ENCODE results near the gene NR1H2.
"Not testable (repeated sequence)": the region's sequence is repeated elsewhere in the genome, so short reads cannot be mapped to it uniquely, and the experiment has no call there.

Gene NR1H2

GRCh38 chr19:50347089-50347581, 29.1 kb upstream of the NR1H2 start:
- not testable (repeated sequence) for DNase-seq

DNA sequence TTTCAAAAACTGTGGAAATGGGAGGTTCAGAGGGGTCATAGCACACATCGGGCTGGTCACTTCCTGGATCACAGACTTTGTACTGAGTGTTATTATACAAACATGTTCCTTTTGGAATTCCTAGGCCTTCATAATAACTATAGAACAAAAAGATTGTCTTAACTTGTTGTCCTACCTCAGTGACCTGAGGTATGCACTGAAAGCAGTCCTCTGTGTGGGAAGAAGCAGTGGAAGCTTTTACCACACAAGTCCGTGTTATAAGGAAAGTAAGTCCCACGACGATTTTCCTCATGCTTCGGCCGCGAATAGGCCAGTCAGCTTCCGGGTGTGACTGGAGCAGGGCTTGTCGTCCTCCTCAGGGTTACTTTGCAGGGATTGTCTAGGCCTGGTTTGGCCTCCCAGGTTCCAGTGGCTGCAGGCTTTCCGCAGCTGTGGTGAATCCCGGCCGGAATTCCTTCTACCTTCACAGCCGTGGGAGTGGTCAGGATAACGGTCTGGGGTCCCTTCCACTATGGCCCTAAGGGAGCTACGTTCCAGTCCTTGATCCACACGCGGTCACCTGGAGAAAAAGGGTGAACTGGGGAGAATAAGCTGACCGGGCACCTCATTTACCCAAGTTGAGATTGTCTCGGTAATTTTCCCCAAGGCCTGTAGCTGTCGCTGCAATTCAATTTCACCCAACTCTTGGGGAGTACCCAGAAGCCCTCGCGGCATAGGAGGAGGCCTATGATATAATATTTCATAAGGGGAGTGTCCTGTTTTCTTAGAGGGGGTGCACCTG, 26.8 kb upstream of the NR1H2 start:
- no peak for DNase-seq

DNA sequence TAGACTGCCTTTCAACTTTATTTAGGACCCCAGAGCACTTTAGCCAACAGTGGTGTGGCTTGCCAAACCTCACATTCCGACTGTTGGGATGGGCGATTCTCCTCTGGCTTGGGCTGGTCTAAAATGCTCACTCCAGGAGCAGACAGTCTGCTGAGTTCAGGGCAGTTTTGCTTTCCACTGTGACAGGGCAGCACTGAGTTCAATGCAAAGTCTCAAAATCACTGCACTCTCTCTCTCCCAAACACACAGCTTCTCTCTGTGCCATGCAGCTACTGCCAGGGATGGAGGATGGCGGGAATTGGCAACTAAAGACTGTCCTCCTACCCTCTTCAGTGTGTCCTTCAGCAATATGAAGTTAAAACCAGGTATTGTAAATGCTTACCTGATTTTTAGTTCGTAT, 24.0 kb upstream of the NR1H2 start:
- no peak for DNase-seq

- DNase-seq = not testable (repeated sequence)
These were observed 22.8 kb upstream of the NR1H2 start for GRCh38 chr19:50353487-50353880.

DNA sequence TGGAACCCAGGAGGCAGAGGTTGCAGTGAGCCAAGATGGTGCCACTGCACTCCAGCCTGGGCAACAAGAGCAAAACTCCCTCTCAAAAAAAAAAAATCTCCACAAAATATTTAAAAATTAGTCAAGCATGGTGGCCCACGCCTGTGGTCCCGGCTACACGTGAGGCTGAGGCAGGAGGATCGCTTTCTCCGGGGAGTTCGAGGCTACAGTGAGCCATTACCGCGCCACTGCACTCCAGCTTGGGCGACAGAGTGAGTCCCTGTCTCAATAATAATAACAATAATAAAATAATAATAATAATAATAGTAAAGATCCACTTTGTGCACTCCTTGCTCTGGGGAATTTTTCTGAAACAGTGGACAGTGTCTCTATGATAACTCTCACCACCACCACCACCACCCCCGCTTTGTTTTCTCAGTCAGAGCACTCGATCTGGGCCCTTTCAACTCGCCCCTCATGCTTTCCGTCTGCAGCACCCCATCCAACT, 19.5 kb upstream of the NR1H2 start:
- DNase-seq = no peak

- DNase-seq = peak; percentile 79
These were observed 18.8 kb upstream of the NR1H2 start for GRCh38 chr19:50357178-50358100.

DNA sequence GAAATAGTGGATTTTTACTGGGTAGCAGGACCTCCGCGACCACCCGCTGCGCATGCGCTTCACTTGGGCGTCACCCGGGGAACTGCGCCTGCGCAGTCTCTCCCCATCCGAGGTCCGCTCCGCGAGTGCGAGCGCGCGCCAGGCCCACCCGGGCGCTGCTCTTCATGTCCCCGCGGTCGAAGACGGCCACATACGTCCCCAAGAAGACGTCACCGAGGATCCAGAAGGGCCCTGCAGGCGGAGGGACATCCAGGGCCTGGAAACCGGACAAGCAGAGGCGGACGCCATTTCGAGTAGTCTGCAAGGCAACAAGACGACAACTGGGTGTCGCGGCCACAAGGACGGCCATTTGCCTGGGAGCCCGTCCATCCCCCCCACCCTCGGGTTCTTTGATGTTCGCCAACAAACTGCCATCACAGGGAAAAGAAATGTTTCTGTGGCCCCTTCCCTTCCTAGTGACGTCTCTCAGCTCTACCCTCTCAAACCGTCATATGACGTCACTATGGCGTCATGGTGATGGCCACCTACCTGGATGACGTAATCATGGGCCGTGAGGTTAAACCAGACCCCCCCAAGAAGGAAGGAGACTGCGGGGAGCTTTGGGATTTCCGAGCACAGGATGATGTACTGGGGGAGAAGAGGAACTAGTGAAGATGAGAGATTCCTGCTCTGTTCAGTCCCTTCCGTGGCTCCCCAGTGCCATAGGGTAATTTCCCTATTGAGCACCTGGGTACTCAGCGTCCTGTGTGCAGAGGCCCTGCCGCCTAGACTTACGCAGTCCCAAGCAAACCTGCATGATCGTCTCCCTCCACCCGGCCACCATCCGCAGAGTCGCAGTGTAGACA, 17.6 kb upstream of the NR1H2 start:
- DNase-seq = peak; percentile 80

- no peak for DNase-seq
These were observed 16.9 kb upstream of the NR1H2 start for GRCh38 chr19:50359328-50359818.

- DNase-seq = no peak
These were observed 14.8 kb upstream of the NR1H2 start for GRCh38 chr19:50361290-50362029.

DNA sequence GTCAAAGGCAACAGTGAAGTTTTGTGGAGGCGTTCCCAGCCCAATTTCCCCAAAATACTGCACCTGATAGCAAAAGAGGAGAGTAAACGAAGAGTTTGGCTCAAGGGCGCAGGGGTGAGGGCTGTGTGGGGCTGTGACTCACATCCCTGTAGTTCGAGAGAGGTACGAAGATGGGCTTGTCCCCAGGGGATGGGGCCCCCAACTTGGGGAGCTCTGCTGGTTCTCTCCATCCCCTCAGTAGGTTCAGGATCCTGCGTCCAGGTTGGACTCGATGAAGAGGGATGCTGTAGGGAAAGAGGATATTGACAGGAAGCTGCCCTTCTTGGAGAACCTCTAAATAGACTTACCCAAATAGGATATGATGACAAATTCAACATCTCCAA, 14.2 kb upstream of the NR1H2 start:
- DNase-seq = no peak

DNA sequence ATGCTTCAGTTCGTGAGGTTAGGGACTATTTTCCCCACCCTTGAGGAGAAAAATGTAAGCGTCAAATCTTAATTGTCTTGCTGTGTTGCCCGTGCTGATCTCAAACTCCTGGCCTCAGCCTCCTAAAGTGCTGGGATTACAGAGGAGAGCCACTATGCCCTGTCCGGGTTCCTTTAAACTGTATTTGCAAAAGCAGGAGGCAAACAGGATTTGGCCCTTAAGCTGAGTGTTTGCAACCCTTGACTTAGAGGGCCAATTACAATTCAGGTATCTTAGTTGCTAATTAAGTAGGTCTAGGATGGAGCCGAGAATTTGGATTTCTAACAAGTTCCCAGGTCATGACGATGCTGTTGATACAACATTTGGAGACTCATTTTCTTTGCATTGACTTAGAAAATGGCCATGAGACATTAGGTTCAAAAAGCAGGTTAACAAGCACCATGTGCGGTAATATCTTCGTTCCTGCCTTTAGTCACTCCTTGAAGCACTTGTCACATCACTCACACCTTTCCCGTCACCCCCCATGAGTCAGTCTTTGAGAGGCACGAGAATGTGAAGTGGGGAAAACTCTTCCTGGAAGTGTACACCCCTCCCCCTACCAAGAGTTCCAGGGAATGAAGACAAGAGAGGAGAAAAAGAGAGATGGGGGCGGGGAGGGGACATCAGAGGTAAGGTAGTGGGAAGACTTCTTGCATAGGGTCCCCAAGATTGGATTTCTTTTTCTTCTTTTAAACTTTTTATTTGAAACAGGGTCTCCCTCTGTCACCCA, 13.4 kb upstream of the NR1H2 start:
- DNase-seq = no peak

DNA sequence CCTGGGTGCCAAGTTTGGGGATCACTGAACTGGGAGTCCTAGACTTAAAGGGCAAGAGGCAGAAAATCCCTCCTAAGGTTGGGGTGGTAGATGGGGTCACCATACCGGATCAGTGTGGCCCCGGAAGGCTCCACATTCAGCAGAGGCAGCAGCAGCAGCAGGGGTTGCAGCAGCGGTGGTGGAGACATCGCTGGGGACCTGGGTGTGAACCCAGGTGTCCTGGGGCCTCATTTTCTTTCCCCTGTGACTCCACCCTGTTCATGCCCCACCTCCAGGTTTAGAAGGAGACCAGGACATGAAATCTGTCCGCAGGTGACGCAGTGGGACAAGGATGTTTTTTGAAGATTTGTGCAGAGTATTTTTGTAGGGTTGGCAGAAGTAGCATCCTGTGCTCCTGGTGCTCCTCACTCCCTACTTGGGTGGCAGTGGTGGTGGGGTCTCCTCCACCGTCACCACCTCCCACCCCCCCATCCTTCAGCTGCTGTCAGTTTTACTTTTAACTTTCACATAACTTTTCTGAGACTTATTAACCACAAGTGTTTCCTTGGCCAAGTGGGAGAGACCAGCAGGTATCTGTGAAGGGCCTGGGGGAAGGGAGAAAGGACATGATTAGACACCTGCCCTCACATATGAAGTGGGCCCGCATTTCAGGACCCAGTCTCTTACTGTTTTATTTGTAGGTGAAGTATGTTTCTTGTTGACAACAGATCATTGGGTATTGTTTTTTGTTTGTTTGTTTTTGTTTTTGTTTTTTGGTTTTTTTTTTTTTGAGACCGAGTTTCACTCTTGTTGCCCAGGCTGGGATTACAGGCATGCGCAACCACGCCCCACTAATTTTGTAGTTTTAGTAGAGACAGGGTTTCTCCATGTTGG, 10.6 kb upstream of the NR1H2 start, which contains the start of gene NAPSA:
TSS of gene NAPSA (minus strand) at position 206 of the 873 bp plus-strand sequence. CDS start at position 188, 18 bp downstream.
- no peak for DNase-seq

- DNase-seq = peak; percentile 31
These were observed 7.3 kb upstream of the NR1H2 start for GRCh38 chr19:50368649-50369570.

GRCh38 chr19:50371914-50372475, 4.3 kb upstream of the NR1H2 start:
- no peak for DNase-seq

GRCh38 chr19:50377051-50377461, 799 bp downstream of the NR1H2 start:
- DNase-seq = no peak

DNA sequence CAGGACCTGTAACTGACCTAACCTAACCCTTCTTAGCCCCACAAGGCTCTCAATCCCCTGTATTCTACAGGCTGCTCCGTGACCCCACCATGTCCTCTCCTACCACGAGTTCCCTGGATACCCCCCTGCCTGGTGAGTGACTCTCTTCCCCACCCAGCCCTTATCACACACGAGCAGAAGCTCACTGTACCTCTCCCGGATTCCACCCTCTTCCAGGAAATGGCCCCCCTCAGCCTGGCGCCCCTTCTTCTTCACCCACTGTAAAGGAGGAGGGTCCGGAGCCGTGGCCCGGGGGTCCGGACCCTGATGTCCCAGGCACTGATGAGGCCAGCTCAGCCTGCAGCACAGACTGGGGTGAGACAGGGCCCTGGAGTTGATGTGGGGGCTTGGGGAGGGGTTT, 1.3 kb downstream of the NR1H2 start:
- DNase-seq = no peak

- no peak for DNase-seq
These were observed 2.1 kb downstream of the NR1H2 start for GRCh38 chr19:50378169-50378862.

- DNase-seq = no peak
These were observed 2.6 kb downstream of the NR1H2 start for GRCh38 chr19:50378863-50379236.

All from GDM1 (cell line).